ENCODE results near the gene NDST1.
"Not testable (repeated sequence)": the region's sequence is repeated elsewhere in the genome, so short reads cannot be mapped to it uniquely, and the experiment has no call there.

The NDST1 gene

DNA sequence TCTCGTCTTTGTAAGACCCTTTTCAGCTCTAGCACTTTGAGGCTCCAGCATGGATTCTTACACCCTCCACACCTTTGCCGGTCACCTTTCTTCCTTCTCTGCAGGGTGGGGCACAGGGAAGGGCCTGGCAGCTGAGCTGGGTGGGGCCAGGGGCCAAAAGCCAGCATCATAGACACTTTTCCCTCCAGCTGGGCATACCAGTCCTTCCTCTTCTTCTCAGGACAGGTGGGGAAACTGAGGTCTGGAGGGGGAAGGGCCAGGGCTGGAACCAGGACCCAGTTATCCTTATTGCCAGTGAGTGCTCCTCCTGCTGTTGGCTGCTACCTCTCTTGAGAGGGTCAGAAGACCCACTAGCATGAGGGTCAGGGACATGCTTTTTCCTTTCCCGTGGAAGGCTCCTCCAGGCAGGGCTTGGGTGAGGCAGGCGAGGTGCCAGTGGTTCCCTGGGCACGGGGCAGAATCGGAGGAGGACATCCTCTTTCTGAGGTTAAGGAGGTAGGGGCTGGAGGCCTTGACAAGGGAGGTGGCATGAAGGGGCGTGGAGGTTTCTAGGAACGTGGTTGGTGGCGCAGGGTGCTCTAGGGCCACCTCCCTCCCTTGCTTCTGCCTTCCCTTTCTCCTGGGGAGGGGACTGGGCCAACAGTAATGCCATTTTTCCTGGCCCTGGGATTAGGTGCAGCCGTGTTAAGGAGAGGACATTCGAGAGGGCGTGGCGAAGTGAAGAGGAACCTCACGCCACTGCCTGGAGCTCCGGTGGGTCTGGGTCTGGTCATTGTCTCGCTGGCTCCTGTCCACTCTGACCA is at the start of gene NDST1:
Gene NDST1 (plus strand): TSS at position 658 of the 803 bp plus-strand sequence. CDS start 13,124 bp downstream, outside the sequence.
- no peak for DNase-seq

DNA sequence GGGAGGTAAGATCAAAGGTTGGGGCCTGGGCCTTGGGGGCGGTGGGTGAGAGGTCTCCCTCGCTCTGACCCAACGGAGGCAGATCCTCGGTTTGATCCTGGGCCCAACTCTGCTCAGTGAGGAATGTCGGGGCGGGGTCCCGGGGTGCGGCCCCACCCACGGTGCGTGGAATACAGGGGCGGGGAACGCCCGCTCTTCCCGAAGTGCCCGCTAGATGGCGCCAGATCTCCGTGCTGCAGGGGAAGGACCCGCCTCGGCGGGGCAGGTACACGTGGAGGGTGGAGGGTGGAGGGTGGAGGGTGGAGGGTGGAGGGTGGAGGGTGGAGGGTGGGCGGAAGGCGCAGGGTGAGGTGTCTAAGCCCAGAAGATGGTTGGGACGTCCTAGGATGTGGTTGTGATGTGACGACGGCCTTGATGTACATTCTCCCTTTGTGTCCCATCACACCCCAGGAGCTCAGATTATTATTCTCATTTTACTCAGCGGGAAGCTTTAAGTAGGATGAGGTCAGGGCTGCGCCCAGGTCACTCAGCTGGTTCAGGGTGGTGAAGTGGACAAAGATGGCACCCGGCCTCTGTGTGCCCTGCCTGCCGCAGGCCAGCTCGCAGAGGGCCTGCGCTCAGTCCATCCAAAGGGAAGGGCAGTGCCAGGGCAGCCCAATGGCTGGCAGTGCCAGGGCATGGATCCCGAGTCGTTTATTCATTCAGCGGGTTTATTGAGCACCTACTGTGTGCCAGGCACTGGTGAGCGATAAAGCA is 49.0 kb upstream of the NDST1 start:
- peak in 54 of 58 donors; percentile 10 to 82 (median 52) for DNase-seq

DNA sequence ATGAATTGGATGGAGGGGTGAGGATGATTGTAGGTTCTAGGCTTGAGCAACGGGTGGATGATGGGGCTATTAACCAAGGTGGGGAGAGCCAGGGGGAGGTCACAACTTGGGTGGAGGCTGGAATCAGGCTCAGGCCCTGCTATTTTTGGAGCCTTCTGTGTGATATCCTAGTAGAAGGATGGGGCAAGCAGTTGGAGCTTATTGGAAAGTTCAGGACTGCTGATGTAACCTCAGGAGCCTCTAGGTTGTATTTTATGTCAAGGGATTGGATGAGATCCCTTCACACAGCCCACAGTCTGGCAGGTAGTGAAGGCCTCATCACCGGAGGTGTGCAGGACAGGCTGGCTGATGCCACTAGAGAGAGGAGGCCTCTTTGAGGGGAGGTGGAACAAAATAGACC is 47.1 kb upstream of the NDST1 start:
- no peak for DNase-seq

DNA sequence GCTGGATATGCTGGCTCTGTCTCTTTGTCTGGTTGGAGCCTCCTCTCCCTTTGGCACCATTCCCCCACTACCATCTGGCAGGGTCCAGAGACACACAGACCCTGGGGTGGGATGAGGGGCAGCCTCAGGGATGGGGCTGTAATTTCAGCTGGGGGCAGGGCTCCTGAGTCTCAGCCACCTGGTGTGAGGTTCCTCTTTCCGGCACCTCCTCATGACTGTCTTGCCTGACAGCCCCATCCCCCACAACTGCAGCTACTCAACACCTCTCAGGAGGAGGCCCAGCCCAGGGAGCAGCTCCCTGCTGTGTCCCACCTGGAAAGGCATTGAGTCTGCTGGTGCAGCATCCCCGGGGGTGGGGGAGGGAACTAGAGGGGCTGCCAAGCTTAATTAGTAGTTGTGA is 46.7 kb upstream of the NDST1 start:
- no peak for DNase-seq

DNA sequence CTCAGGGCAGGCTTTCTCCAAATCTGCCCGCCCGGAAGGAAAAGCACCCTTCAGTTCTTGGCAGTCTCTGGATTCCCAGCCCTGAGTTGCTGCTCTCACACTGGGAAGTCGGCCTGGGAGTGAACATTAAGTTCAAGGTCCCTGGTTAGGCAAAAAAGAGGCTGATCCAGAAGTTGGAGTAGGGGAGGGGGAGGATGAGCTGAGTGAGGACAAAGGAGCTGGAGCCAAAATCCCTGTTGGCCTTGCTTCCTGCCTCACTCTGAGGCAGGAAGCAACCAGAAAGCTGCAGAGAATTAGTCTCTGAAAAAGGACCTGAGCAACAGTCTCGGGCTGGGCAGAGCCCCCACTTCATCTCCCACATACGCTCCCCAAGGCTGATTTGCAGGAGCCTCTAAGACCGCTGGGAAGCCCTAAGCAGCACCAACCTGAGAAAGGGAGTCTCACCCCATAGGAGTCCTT is 43.3 kb upstream of the NDST1 start:
- no peak for DNase-seq

GRCh38 chr5:150465927-150466326 is 42.0 kb upstream of the NDST1 start:
- no peak for DNase-seq

GRCh38 chr5:150468206-150468605 is 39.7 kb upstream of the NDST1 start:
- DNase-seq, result no peak

DNA sequence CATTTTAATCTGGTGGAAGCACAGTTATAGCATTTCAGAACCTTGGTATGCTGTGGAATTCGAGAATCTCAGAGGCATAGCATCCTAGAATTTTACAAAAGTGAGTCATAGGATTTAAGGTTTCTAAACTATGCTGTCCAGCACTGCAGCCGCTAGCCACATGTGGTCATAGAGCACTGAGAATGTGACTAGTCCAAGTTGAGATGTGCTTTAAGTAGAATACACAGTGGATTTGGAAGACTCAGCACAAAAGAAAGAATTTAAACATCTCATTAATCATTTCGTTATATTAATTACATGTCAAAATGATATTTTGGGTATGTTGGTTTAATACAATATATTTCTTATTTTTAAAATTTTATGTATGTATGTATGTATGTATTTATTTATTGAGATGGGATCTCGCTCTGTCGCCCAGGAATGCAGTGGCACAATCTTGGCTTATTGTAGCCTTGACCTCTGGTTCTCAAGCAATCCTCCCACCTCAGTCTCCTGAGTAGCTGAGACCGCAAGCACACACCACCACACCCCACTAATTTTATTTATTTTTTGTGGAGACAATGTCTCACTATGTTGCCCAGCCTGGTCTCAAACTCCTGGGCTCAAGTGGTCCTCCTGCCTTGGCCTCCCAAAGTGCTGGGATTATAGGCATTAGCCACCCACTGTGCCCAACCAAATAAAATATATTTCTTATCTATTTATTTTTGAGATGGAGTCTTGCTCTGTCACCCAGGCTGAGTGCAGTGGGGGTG is 38.0 kb upstream of the NDST1 start:
- no peak for DNase-seq

GRCh38 chr5:150473673-150474358 is 34.1 kb upstream of the NDST1 start:
- DNase-seq, result no peak

- not testable (repeated sequence) for DNase-seq
These were observed 31.4 kb upstream of the NDST1 start for GRCh38 chr5:150476568-150476967.

- no peak for DNase-seq
These were observed 28.5 kb upstream of the NDST1 start for GRCh38 chr5:150479416-150479815.

GRCh38 chr5:150481708-150481965 is 26.3 kb upstream of the NDST1 start:
- no peak for DNase-seq

GRCh38 chr5:150481972-150482406 is 25.9 kb upstream of the NDST1 start:
- no peak for DNase-seq

GRCh38 chr5:150484964-150485692 is 22.8 kb upstream of the NDST1 start:
- DNase-seq, result no peak

- peak in 47 of 58 donors; percentile 33 to 80 (median 57) for DNase-seq
These were observed 22.1 kb upstream of the NDST1 start for GRCh38 chr5:150485693-150486401.

DNA sequence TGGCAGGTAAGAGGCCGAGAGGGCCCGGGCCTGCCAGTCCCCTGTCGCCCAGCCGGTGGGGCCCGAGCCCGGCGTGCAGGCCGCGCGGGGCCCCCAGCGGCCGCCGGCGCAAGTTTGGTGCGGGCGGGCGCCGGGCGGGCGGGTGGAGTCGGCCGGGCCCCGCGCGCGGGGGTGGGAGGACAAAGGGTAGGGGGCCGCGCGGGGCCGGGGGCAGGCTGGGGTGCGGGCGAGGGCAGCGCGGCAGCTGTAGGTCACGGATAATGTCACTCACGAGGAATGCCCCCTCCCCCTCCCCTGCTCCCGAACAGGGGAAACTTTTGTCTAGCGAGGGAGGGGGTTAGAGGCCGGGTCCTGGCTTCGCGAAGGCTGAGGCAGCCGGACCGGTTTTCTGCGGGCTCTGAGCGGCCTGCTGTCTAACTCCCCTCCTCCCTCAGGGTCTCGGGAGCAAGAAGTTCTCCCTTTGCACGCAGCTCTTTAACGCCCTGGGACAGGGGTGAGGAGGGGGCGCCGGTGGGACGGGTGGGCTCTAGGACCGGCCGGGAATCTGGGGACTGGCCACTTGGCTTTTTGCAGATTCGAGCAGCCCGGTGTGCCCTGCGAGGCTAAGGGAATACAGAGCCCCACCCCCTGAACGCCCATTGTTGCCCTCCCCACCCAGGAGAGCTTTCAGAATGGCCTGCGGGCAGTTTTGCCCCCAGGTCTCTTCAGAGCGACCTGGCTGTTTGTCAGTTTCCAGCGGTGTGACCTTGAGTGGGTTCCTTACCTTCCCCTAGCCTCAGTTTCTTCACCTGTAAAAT is 21.3 kb upstream of the NDST1 start:
- DNase-seq, result peak in 26 of 58 donors; percentile 29 to 77 (median 56)

DNA sequence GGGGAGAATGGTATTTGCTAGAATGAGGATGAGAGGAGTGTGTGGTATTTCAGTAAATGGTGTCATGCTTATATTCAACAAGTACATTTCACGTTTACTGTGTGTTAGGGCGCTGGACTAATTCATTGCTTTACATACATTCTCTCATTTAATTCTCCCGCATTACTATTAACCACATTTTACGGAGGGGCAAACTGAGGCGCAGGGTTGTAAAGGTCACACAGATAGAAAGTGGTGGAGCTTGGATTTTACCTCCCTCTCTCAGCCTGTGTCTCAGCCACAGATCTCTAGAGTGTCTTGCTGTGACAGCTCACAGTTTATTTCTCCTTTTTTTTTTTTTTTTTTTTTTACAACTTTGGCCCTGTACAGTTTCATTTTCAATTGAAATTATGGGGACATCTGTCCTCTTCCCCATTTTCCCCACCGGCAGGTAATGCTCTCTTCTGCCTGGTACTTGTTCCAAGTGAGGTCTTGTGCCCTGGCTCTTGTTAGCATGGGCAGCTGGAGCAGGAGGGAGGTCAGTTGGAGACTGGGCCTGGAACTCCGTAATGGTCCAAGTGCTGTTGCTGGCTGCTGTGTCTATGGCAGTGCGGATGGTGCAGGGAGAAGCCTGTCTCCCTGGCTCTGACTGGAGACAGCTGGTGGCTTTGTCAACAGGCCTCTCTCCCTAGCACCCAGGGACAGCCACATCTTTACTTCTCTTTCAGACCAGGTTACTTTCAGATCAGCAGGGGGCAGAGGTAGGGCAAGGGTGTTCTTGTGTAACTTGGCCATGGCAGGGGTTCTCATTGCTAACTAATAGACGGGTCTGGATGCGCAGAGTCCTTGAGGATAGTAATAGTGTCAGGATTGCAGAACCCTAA is 20.5 kb upstream of the NDST1 start:
- DNase-seq, result peak in 36 of 58 donors; percentile 14 to 77 (median 58)
